HG03460 (cell line): ENCODE measurements around the gene EEF1A2.

Source experiments
- ATAC-seq: cut with Tn5 transposase; IDR thresholded peaks from one replicate; pipeline ENCODE4 v1.9.1; 2021; ENCODE audit not compliant: unreplicated experiment

Gene EEF1A2

GRCh38 chr20:63471981-63472831 lies 26.7 kb downstream of the EEF1A2 start, which contains the start of gene KCNQ2:
Gene KCNQ2, minus strand, starts transcription at chr20:63472655. Its CDS starts 192 bp downstream, at chr20:63472463.
- ATAC-seq, result no peak

- ATAC-seq, result no peak
Measured at GRCh38 chr20:63471717-63471980, 27.2 kb downstream of the EEF1A2 start.

- ATAC-seq, result no peak
Measured at GRCh38 chr20:63471002-63471716, 27.7 kb downstream of the EEF1A2 start.

- ATAC-seq, result no peak
Measured at GRCh38 chr20:63470410-63470809, 28.5 kb downstream of the EEF1A2 start.

GRCh38 chr20:63469713-63470101 lies 29.2 kb downstream of the EEF1A2 start:
- no peak for ATAC-seq

GRCh38 chr20:63469019-63469712 lies 29.7 kb downstream of the EEF1A2 start:
- no peak for ATAC-seq

- no peak for ATAC-seq
Measured at GRCh38 chr20:63468421-63468820, 30.5 kb downstream of the EEF1A2 start.

GRCh38 chr20:63467294-63468083 lies 31.4 kb downstream of the EEF1A2 start:
- no peak for ATAC-seq

- ATAC-seq, result no peak
Measured at GRCh38 chr20:63466861-63467260, 32.0 kb downstream of the EEF1A2 start.

GRCh38 chr20:63466250-63466825 lies 32.5 kb downstream of the EEF1A2 start:
- ATAC-seq, result no peak

GRCh38 chr20:63465380-63466249 lies 33.3 kb downstream of the EEF1A2 start:
- ATAC-seq, result no peak

GRCh38 chr20:63464289-63464635 lies 34.6 kb downstream of the EEF1A2 start:
- no peak for ATAC-seq

- no peak for ATAC-seq
Measured at GRCh38 chr20:63463400-63464288, 35.2 kb downstream of the EEF1A2 start.

GRCh38 chr20:63462244-63462643 lies 36.6 kb downstream of the EEF1A2 start:
- no peak for ATAC-seq

- ATAC-seq, result no peak
Measured at GRCh38 chr20:63461104-63461763, 37.6 kb downstream of the EEF1A2 start.

GRCh38 chr20:63459070-63459380 lies 39.9 kb downstream of the EEF1A2 start:
- no peak for ATAC-seq

- no peak for ATAC-seq
Measured at GRCh38 chr20:63458170-63459069, 40.5 kb downstream of the EEF1A2 start.
